ENCODE results near the gene ANO8. TPM values are rescaled to one million over a fixed set of nuclear protein-coding genes. Genes with fewer than 3 reads are reported as not detected.

The ANO8 gene
- total and polyA plus RNA-seq, 4 experiments from 2014 or later: 0.11 to 21.5 (median 17.7) TPM; not detected in 1

- intact Hi-C loops (cut with micrococcal nuclease): no loop called here
- Histone ChIP-seq H3K9me3 (ENCODE audit: control insufficient read depth in 1 of 2, low read length in 2 of 2) (no peaks in the 10 kb centered on the region), H3K36me3 (ENCODE audit: insufficient read depth, low read length) (no peaks in the 10 kb centered on the region), H3K27me3 (ENCODE audit: insufficient read depth, low read length) (no peaks in the 10 kb centered on the region), H3K27ac (ENCODE audit: low read depth, low read length) (no peak overlapping the region), H3K4me3 (ENCODE audit: low read length in 2 of 2) (no peak overlapping the region), H3K4me1 (ENCODE audit: insufficient read depth, low read length) (peaks cover 20% of the 10 kb centered on the region)
- POLR2A ChIA-PET (ENCODE audit: partially characterized antibody): no interaction called here
- H3K4me3 Mint-ChIP-seq: no peak overlapping the region
- H3K9me3 Mint-ChIP-seq: no peaks in the 10 kb centered on the region
- H3K36me3 Mint-ChIP-seq: peaks cover 0 to 8% of the 10 kb centered on the region in 2 donors
- DNase-seq: no peak
- no peaks in the 10 kb centered on the region for H3K27me3 Mint-ChIP-seq
- CTCF ChIA-PET (ENCODE audit: partially characterized antibody): interaction anchor here (2.9 kb wide), 1 partner anchor 45 kb away, joined by 8 read pairs; no protein-coding TSS in a partner anchor
- H3K27ac Mint-ChIP-seq: no peak overlapping the region
- peaks cover 11 to 30% (median 19%) of the 10 kb centered on the region in 4 donors for H3K4me1 Mint-ChIP-seq
Measured at GRCh38 chr19:17341386-17341785, 6.7 kb upstream of the ANO8 start.

GRCh38 chr19:17340871-17341357, 6.3 kb upstream of the ANO8 start:
- Mint-ChIP-seq H3K27ac (no peak overlapping the region), H3K4me1 (peaks cover 7 to 30% (median 16%) of the 10 kb centered on the region in 4 donors), H3K9me3 (no peaks in the 10 kb centered on the region), H3K36me3 (peaks cover 0 to 8% of the 10 kb centered on the region in 2 donors), H3K27me3 (no peaks in the 10 kb centered on the region), H3K4me3 (no peak overlapping the region)
- H3K27me3 ChIP-seq (ENCODE audit: insufficient read depth, low read length): no peaks in the 10 kb centered on the region
- ChIA-PET POLR2A (ENCODE audit: partially characterized antibody) (no interaction called here), CTCF (ENCODE audit: partially characterized antibody) (interaction anchor here (2.9 kb wide), 1 partner anchor 46 kb away, joined by 8 read pairs; no protein-coding TSS in a partner anchor)
- intact Hi-C loops (cut with micrococcal nuclease): no loop called here
- H3K9me3 ChIP-seq (ENCODE audit: control insufficient read depth in 1 of 2, low read length in 2 of 2): no peaks in the 10 kb centered on the region
- peaks cover 20% of the 10 kb centered on the region for H3K4me1 ChIP-seq (ENCODE audit: insufficient read depth, low read length)
- H3K4me3 ChIP-seq (ENCODE audit: low read length in 2 of 2): no peak overlapping the region
- no peak for DNase-seq
- H3K36me3 ChIP-seq (ENCODE audit: insufficient read depth, low read length): no peaks in the 10 kb centered on the region
- no peak overlapping the region for H3K27ac ChIP-seq (ENCODE audit: low read depth, low read length)

- no peaks in the 10 kb centered on the region for H3K9me3 ChIP-seq (ENCODE audit: control insufficient read depth in 1 of 2, low read length in 2 of 2)
- no peaks in the 10 kb centered on the region for H3K36me3 ChIP-seq (ENCODE audit: insufficient read depth, low read length)
- Mint-ChIP-seq H3K36me3 (peaks cover 0 to 8% of the 10 kb centered on the region in 2 donors), H3K9me3 (no peaks in the 10 kb centered on the region), H3K4me3 (peak overlapping the region in 1 of 8 donors; percentile 46), H3K4me1 (peaks cover 7 to 29% (median 15%) of the 10 kb centered on the region in 4 donors), H3K27ac (no peak overlapping the region), H3K27me3 (no peaks in the 10 kb centered on the region)
- H3K27me3 ChIP-seq (ENCODE audit: insufficient read depth, low read length): no peaks in the 10 kb centered on the region
- H3K27ac ChIP-seq (ENCODE audit: low read depth, low read length): no peak overlapping the region
- H3K4me3 ChIP-seq (ENCODE audit: low read length in 2 of 2): no peak overlapping the region
- ChIA-PET POLR2A (ENCODE audit: partially characterized antibody) (no interaction called here), CTCF (ENCODE audit: partially characterized antibody) (interaction anchor here (0.7 kb wide), 1 partner anchor 1239 kb away, joined by 3 read pairs; no protein-coding TSS in a partner anchor)
- H3K4me1 ChIP-seq (ENCODE audit: insufficient read depth, low read length): peaks cover 23% of the 10 kb centered on the region
- intact Hi-C loops (cut with micrococcal nuclease): no loop called here
- no peak for DNase-seq
Measured at GRCh38 chr19:17340302-17340870, 5.7 kb upstream of the ANO8 start.

GRCh38 chr19:17339088-17339741, 4.6 kb upstream of the ANO8 start:
- Histone ChIP-seq H3K4me1 (ENCODE audit: insufficient read depth, low read length) (peaks cover 30% of the 10 kb centered on the region), H3K27me3 (ENCODE audit: insufficient read depth, low read length) (no peaks in the 10 kb centered on the region), H3K36me3 (ENCODE audit: insufficient read depth, low read length) (no peaks in the 10 kb centered on the region), H3K4me3 (ENCODE audit: low read length in 2 of 2) (no peak overlapping the region), H3K9me3 (ENCODE audit: control insufficient read depth in 1 of 2, low read length in 2 of 2) (no peaks in the 10 kb centered on the region), H3K27ac (ENCODE audit: low read depth, low read length) (no peak overlapping the region)
- peak overlapping the region in 1 of 7 donors; percentile 41 for H3K27ac Mint-ChIP-seq
- peak overlapping the region in 7 of 8 donors; percentile 26 to 98 (median 65) for H3K4me3 Mint-ChIP-seq
- ChIA-PET CTCF (ENCODE audit: partially characterized antibody) (interaction anchor here (0.7 to 1.0 kb wide), 2 partner anchors 49 to 1238 kb away, joined by 3 read pairs; no protein-coding TSS in a partner anchor), POLR2A (ENCODE audit: partially characterized antibody) (interaction anchor here (1.2 to 1.4 kb wide), 2 partner anchors 30 to 155 kb away, joined by 3 to 5 read pairs; partner anchors contain the start of gene DDA1)
- H3K27me3 Mint-ChIP-seq: no peaks in the 10 kb centered on the region
- peaks cover 0 to 1% (median 0%) of the 10 kb centered on the region in 8 donors for H3K9me3 Mint-ChIP-seq
- intact Hi-C loops (cut with micrococcal nuclease): loop anchor here (5.0 kb wide), 1 partner anchor 68 kb away; the partner anchor contains the start of gene BST2
- DNase-seq: no peak
- peaks cover 11 to 37% (median 22%) of the 10 kb centered on the region in 4 donors for H3K4me1 Mint-ChIP-seq
- peaks cover 0 to 11% of the 10 kb centered on the region in 2 donors for H3K36me3 Mint-ChIP-seq

- Mint-ChIP-seq H3K36me3 (peaks cover 0 to 14% of the 10 kb centered on the region in 2 donors), H3K27ac (peak overlapping the region in 3 of 7 donors; percentile 41 to 97 (median 69)), H3K4me3 (peak overlapping the region in 7 of 8 donors; percentile 90 to 98 (median 94)), H3K4me1 (peaks cover 15 to 42% (median 27%) of the 10 kb centered on the region in 4 donors), H3K9me3 (peaks cover 0 to 1% (median 0%) of the 10 kb centered on the region in 8 donors), H3K27me3 (no peaks in the 10 kb centered on the region)
- intact Hi-C loops (cut with micrococcal nuclease): loop anchor here (5.0 kb wide), 1 partner anchor 69 kb away; the partner anchor contains the start of gene BST2
- H3K27ac ChIP-seq (ENCODE audit: low read depth, low read length): peak overlapping the region; percentile 84
- peak overlapping the region; percentile 52 to 99 for H3K4me3 ChIP-seq (ENCODE audit: low read length in 2 of 2)
- H3K36me3 ChIP-seq (ENCODE audit: insufficient read depth, low read length): no peaks in the 10 kb centered on the region
- DNase-seq: no peak
- H3K27me3 ChIP-seq (ENCODE audit: insufficient read depth, low read length): no peaks in the 10 kb centered on the region
- POLR2A ChIA-PET (ENCODE audit: partially characterized antibody): interaction anchor here (1.2 to 2.1 kb wide), 3 partner anchors 10 to 155 kb away, joined by 3 to 10 read pairs (median 5); partner anchors contain the start of gene DDA1
- no peaks in the 10 kb centered on the region for H3K9me3 ChIP-seq (ENCODE audit: control insufficient read depth in 1 of 2, low read length in 2 of 2)
- CTCF ChIA-PET (ENCODE audit: partially characterized antibody): interaction anchor here (1.0 kb wide), 1 partner anchor 50 kb away, joined by 3 read pairs; no protein-coding TSS in a partner anchor
- H3K4me1 ChIP-seq (ENCODE audit: insufficient read depth, low read length): peaks cover 36% of the 10 kb centered on the region
Measured at GRCh38 chr19:17338433-17339078, 3.9 kb upstream of the ANO8 start.

GRCh38 chr19:17337675-17338432, 3.2 kb upstream of the ANO8 start:
- H3K27ac Mint-ChIP-seq: peak overlapping the region; percentile 90 to 99 (median 97)
- Histone ChIP-seq H3K36me3 (ENCODE audit: insufficient read depth, low read length) (no peaks in the 10 kb centered on the region), H3K27me3 (ENCODE audit: insufficient read depth, low read length) (no peaks in the 10 kb centered on the region), H3K9me3 (ENCODE audit: control insufficient read depth in 1 of 2, low read length in 2 of 2) (no peaks in the 10 kb centered on the region), H3K27ac (ENCODE audit: low read depth, low read length) (peak overlapping the region; percentile 84), H3K4me3 (ENCODE audit: low read length in 2 of 2) (peak overlapping the region; percentile 52 to 99), H3K4me1 (ENCODE audit: insufficient read depth, low read length) (peaks cover 42% of the 10 kb centered on the region)
- ChIA-PET CTCF (ENCODE audit: partially characterized antibody) (no interaction called here), POLR2A (ENCODE audit: partially characterized antibody) (interaction anchor here (1.2 to 5.7 kb wide), 5 partner anchors 10 to 381 kb away, joined by 3 to 64 read pairs (median 5); partner anchors contain the start of genes ABHD8, DDA1, MAP1S and MRPL34)
- peaks cover 0 to 14% of the 10 kb centered on the region in 2 donors for H3K36me3 Mint-ChIP-seq
- DNase-seq: peak in 1 of 5 donors; percentile 33
- H3K4me3 Mint-ChIP-seq: peak overlapping the region; percentile 90 to 98 (median 94)
- intact Hi-C loops (cut with micrococcal nuclease): loop anchor here (1.0 to 5.0 kb wide), 8 partner anchors 8 to 263 kb away; partner anchors contain the start of genes BABAM1, BST2, DDA1 and HAUS8
- peaks cover 0 to 1% (median 0%) of the 10 kb centered on the region in 8 donors for H3K9me3 Mint-ChIP-seq
- peaks cover 15 to 48% (median 31%) of the 10 kb centered on the region in 4 donors for H3K4me1 Mint-ChIP-seq
- H3K27me3 Mint-ChIP-seq: no peaks in the 10 kb centered on the region
